ENCODE data around the gene FAM118B.

DNA sequence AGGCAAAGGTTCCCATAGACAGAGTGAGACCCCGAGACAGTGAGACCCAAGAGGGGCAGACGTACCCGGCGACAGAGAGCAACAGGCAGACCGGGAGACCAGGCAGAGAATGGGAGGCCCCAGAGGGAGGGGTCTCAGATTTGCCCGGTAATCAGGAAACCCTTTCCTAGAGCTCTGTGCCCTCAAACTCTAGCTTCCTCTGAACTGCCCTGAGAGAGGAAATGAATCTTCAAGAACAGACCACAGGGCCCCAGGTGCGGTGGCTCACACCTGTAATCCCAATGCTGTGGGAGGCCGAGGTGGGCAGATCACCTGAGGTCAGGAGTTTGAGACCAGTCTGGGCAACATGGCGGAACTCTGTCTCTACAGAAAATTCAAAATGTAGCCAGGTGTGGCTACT is 47.8 kb upstream of the FAM118B start:
- TF ChIP-seq, protein P1, sequence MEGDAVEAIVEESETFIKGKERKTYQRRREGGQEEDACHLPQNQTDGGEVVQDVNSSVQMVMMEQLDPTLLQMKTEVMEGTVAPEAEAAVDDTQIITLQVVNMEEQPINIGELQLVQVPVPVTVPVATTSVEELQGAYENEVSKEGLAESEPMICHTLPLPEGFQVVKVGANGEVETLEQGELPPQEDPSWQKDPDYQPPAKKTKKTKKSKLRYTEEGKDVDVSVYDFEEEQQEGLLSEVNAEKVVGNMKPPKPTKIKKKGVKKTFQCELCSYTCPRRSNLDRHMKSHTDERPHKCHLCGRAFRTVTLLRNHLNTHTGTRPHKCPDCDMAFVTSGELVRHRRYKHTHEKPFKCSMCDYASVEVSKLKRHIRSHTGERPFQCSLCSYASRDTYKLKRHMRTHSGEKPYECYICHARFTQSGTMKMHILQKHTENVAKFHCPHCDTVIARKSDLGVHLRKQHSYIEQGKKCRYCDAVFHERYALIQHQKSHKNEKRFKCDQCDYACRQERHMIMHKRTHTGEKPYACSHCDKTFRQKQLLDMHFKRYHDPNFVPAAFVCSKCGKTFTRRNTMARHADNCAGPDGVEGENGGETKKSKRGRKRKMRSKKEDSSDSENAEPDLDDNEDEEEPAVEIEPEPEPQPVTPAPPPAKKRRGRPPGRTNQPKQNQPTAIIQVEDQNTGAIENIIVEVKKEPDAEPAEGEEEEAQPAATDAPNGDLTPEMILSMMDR (conservative IDR thresholded peaks at IDR 0.05), result no peak
- TF ChIP-seq EZH2 (IDR thresholded peaks at IDR 0.05; ENCODE audit: low read depth), result no peak

All from PC-9 (cell line).